Skeletal muscle tissue (tissue), 4 donors: ENCODE data around the gene MRPL38. TPM values are rescaled to one million over a fixed set of nuclear protein-coding genes. Genes with fewer than 3 reads are reported as not detected.
"Not testable (repeated sequence)": the region's sequence is repeated elsewhere in the genome, so short reads cannot be mapped to it uniquely, and the experiment has no call there.

Experiments
- H3K27ac ChIP-seq: one replicate; pipeline ENCODE4 v1.7.0; 2013; ENCODE audit warnings: mild to moderate bottlenecking, low read depth, low read length, inconsistent platforms
- H3K27me3 ChIP-seq, 3 donors: one replicate each; pipeline ENCODE4 v1.7.0; 2013; ENCODE audit warnings: low read length in 3 of 3; ENCODE audit not compliant: control insufficient read depth in 3 of 3, insufficient read depth in 3 of 3
- H3K36me3 ChIP-seq, 3 donors: one replicate each; pipeline ENCODE4 v1.7.0; 2013; ENCODE audit warnings: low read length in 3 of 3; ENCODE audit not compliant: control insufficient read depth in 3 of 3, insufficient read depth in 3 of 3
- H3K4me1 ChIP-seq, 3 donors: one replicate each; pipeline ENCODE4 v1.7.0; 2013; ENCODE audit warnings: low read length in 3 of 3, mild to moderate bottlenecking in 3 of 3; ENCODE audit not compliant: control insufficient read depth in 3 of 3, insufficient read depth in 3 of 3
- H3K4me3 ChIP-seq, 3 donors: one replicate each; pipeline ENCODE4 v1.7.0; 2013; ENCODE audit warnings: low read length in 3 of 3
- H3K9ac ChIP-seq, 3 donors: one replicate each; pipeline ENCODE4 v1.7.0; 2013; ENCODE audit warnings: low read length in 3 of 3, mild to moderate bottlenecking in 3 of 3, moderate library complexity in 2 of 3, low read depth in 1 of 3
- H3K9me3 ChIP-seq, 3 donors: one replicate each; pipeline ENCODE4 v1.7.0; 2013; ENCODE audit warnings: low read length in 3 of 3; ENCODE audit not compliant: control insufficient read depth in 3 of 3
- total RNA-seq: library from RNA; depleted of rRNA; stranded (reverse); fragments of >200 nt; gene quantifications from one replicate; pipeline ENCODE4 v1.2.3, GENCODE V29; 2014
- donor health status: Osteomylitis.

MRPL38 gene
- total RNA-seq, 1 donor from 2014 or later: 32.9 TPM

DNA sequence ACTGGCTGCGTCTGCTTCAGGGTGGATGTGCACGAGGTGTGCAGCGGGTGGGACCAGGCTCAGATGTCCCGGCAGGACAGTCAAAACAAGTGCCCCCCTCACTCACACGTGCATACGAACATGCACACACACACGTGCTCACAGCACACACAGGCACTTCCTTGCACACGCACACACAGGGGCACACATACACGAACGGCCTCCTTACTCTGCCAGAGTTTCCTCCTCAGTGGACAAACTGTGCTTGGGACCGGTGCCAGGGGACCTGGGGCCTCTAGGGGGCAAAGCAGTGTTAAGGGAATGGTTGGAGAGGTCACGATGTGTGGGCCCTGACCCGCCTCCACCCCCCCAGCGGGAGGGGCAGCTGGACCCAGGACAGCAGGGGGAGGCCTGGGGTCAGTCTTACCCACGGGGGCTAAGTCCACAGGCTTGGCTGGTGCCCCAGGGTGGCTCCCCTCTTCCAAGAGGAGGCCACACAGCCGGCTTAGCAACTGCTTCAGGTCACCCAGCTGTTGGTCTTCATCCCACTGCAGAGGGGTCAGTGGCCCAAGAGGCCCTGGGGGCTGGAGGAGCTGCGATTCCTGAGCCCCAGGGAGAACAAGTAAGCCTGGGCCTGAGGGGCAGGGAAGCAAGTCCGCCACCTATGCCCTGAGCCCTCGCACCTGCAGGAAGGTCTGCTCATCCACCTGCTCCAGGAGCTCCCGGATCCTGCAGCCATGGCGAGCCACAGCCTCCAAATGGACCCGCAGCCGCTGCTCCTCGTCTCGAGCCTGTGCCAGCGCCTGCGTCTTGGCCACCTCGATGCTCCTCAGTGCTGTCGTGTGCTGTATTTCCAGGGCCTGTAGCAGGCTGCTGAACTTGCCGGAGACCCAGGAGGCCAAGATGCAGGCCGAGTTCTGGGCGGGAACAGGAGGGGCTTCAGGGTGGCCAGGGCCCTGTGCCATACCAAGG lies 12.8 kb downstream of the MRPL38 start:
- Histone ChIP-seq H3K9ac (peak overlapping the region in 1 of 3 donors; percentile 45), H3K4me3 (no peak overlapping the region), H3K9me3 (no peaks in the 10 kb centered on the region), H3K27me3 (no peaks in the 10 kb centered on the region), H3K27ac (no peak overlapping the region), H3K4me1 (peaks cover 18 to 22% (median 22%) of the 10 kb centered on the region in 3 donors), H3K36me3 (peaks cover 20 to 29% (median 27%) of the 10 kb centered on the region in 3 donors)

- Histone ChIP-seq H3K4me1 (peaks cover 18 to 22% (median 22%) of the 10 kb centered on the region in 3 donors), H3K9me3 (no peaks in the 10 kb centered on the region), H3K4me3 (no peak overlapping the region), H3K36me3 (peaks cover 24 to 29% (median 27%) of the 10 kb centered on the region in 3 donors), H3K27me3 (no peaks in the 10 kb centered on the region), H3K9ac (no peak overlapping the region), H3K27ac (no peak overlapping the region)
Measured at GRCh38 chr17:75891022-75891604, 13.6 kb downstream of the MRPL38 start.

GRCh38 chr17:75889454-75889853 lies 15.2 kb downstream of the MRPL38 start:
- Histone ChIP-seq H3K36me3 (peaks cover 24 to 29% (median 27%) of the 10 kb centered on the region in 3 donors), H3K4me1 (peaks cover 6 to 9% (median 7%) of the 10 kb centered on the region in 3 donors), H3K4me3 (no peak overlapping the region), H3K9me3 (no peaks in the 10 kb centered on the region), H3K9ac (no peak overlapping the region), H3K27ac (no peak overlapping the region), H3K27me3 (no peaks in the 10 kb centered on the region)

DNA sequence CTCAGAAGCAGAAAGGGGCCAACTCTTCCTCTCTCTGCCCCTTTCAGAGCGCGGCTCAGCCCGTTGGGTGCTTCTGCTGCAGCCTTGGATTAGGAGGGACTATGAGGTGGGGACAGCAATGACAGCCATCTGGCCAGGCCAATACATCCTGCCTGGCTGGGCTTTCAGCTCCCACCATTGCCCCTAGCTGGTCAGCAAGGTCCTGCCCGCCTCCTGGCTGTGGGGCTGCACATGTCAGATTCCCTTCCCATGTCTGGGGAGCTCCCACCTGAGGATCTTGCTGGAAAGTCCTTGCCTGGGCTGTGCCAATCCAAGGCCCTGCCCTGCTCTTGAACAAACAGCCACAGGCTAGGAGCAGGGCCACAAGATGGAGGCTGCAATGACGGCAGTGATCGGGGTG lies 16.2 kb downstream of the MRPL38 start:
- Histone ChIP-seq H3K27ac (no peak overlapping the region), H3K36me3 (peaks cover 24 to 29% (median 27%) of the 10 kb centered on the region in 3 donors), H3K9me3 (no peaks in the 10 kb centered on the region), H3K27me3 (no peaks in the 10 kb centered on the region), H3K4me1 (peaks cover 0 to 3% (median 0%) of the 10 kb centered on the region in 3 donors), H3K4me3 (no peak overlapping the region), H3K9ac (no peak overlapping the region)

- not testable (repeated sequence) for H3K9ac ChIP-seq, H3K27me3 ChIP-seq, H3K9me3 ChIP-seq, H3K27ac ChIP-seq, H3K4me3 ChIP-seq, H3K4me1 ChIP-seq
- peaks cover 9 to 21% (median 18%) of the 10 kb centered on the region in 3 donors for H3K36me3 ChIP-seq
Measured at GRCh38 chr17:75885860-75886259, 18.8 kb downstream of the MRPL38 start.

GRCh38 chr17:75885431-75885830 lies 19.3 kb downstream of the MRPL38 start:
- no peak overlapping the region for H3K27ac ChIP-seq
- no peaks in the 10 kb centered on the region for H3K27me3 ChIP-seq
- H3K9me3 ChIP-seq: no peaks in the 10 kb centered on the region
- peaks cover under 1 to 3% (median 3%) of the 10 kb centered on the region in 3 donors for H3K4me1 ChIP-seq
- no peak overlapping the region for H3K9ac ChIP-seq
- H3K36me3 ChIP-seq: peaks cover 4 to 17% (median 14%) of the 10 kb centered on the region in 3 donors
- no peak overlapping the region for H3K4me3 ChIP-seq

DNA sequence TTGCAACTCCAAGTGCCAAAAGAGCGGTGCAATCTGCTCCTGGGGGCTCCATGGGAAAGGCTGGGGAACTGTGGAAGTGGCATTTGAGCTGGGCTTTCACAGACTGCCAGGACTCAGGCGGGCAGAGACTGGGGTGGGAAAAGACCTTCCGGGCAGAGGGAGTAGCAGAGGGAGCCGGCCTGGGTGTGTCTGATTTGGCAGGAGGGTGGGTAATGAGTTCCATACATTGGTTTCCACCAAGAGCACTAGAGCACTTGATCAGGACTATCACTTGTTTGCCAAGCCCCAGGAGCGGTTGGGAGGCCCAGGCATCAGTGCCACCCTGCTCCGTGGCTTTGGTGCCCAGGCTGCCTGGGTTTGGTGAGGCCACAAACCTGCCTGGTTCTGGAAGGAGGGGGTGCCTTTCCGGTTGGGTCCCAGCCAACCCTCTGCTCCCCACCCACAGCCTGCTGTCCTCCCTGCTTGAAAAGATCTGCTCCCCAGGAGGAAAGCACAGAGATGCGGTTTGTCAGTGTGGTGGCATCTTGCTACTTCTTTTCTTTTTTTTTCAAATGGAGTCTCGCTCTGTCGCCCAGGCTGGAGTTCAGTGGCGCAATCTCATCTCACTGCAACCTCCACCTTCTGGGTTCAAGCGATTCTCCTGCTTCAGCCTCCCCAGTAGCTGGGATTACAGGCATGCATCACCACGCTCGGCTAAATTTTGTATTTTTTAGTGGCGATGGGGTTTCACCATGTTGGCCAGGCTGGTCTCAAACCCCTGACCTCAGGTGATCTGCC lies 22.8 kb downstream of the MRPL38 start:
- no peaks in the 10 kb centered on the region for H3K27me3 ChIP-seq
- H3K4me1 ChIP-seq: peaks cover 8 to 27% (median 18%) of the 10 kb centered on the region in 3 donors
- H3K9ac ChIP-seq: no peak overlapping the region
- no peak overlapping the region for H3K27ac ChIP-seq
- peaks cover 0 to 4% (median 0%) of the 10 kb centered on the region in 3 donors for H3K36me3 ChIP-seq
- H3K4me3 ChIP-seq: no peak overlapping the region
- no peaks in the 10 kb centered on the region for H3K9me3 ChIP-seq

DNA sequence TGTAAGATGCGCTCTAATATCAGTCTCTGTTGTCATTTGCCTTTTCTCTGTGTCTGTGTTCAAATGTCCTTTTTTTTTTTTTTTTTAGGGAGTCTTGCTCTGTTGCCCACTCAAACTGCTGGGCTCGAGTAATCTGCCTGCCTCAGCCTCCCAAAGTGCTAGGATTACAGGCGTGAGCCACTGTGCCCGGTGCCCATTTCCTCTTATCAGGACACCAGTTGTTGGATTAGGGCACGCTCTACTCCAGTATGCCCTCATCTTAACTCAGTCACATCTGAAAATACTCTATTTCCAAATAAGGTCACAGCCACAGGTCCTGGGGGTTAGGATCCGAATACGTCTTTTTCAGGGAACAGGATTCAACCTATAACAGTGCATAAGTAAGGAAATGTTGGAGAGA lies 24.4 kb downstream of the MRPL38 start:
- H3K4me1 ChIP-seq: peaks cover 24 to 43% (median 34%) of the 10 kb centered on the region in 3 donors
- H3K4me3 ChIP-seq: no peak overlapping the region
- H3K27me3 ChIP-seq: no peaks in the 10 kb centered on the region

GRCh38 chr17:75878174-75878998 lies 26.3 kb downstream of the MRPL38 start, which contains the start of gene TRIM47:
TRIM47 (minus strand) TSS chr17:75878581; CDS start chr17:75878548, 33 bp downstream.
- Histone ChIP-seq H3K36me3 (peaks cover 0 to 11% (median 5%) of the 10 kb centered on the region in 3 donors), H3K9me3 (no peaks in the 10 kb centered on the region), H3K27ac (peak within 1 kb of the TSS; percentile 96), H3K4me3 (peak within 1 kb of the TSS; percentile 79 to 84 (median 79)), H3K9ac (peak within 1 kb of the TSS; percentile 87 to 90 (median 87)), H3K4me1 (peaks cover 40 to 61% (median 49%) of the 10 kb centered on the region in 3 donors), H3K27me3 (no peaks in the 10 kb centered on the region)

More for the DNA sequence above, 24.4 kb downstream of the MRPL38 start:
- Histone ChIP-seq H3K9ac (no peak overlapping the region), H3K27ac (no peak overlapping the region), H3K36me3 (peaks cover 0 to 4% (median 0%) of the 10 kb centered on the region in 3 donors), H3K9me3 (no peaks in the 10 kb centered on the region)
